AG04450 (cell line): ENCODE results near the gene AATK. TPM values are rescaled to one million over a fixed set of nuclear protein-coding genes. Genes with fewer than 3 reads are reported as not detected.
"Not testable (repeated sequence)": the region's sequence is repeated elsewhere in the genome, so short reads cannot be mapped to it uniquely, and the experiment has no call there.

ENCODE experiments used
- CTCF ChIA-PET: fragments of 300-600, 350-600 bp; formaldehyde crosslinking; extraction: SDS; loops from one replicate; lab custom pipeline; 2022; ENCODE audit warnings: antibody characterized with exemption, inconsistent platforms; lab: Charles Lee
- POLR2A ChIA-PET: fragments of 350-600 bp; formaldehyde crosslinking; extraction: SDS; loops from one replicate; lab custom pipeline; 2021; ENCODE audit warnings: antibody characterized with exemption, inconsistent platforms; lab: Yijun Ruan, JAX
- DNase-seq: peaks from one replicate; pipeline ENCODE4 v3.0.0-alpha.2; 2011; ENCODE audit warnings: low read depth, low spot score
- H3K27ac ChIP-seq: one replicate; pipeline ENCODE4 v1.5.1; 2012; ENCODE audit warnings: low read depth, low read length, control low read depth
- H3K27me3 ChIP-seq: one replicate; pipeline ENCODE4 v1.6.0; 2012; ENCODE audit warnings: low read length; ENCODE audit not compliant: control insufficient read depth, insufficient read depth
- H3K4me3 ChIP-seq: 2 replicates; pipeline ENCODE4 v1.5.1; 2011; ENCODE audit warnings: mild to moderate bottlenecking, low read depth, low read length, control low read depth
- H3K9me3 ChIP-seq: 2 replicates; pipeline ENCODE4 v1.5.1; 2012; ENCODE audit warnings: low read length; ENCODE audit not compliant: control insufficient read depth, insufficient read depth
- CTCF ChIP-seq: IDR thresholded peaks from 2 replicates; pipeline ENCODE4 v1.5.1; 2011; ENCODE audit warnings: low read depth, low read length, control low read depth, inconsistent platforms
- polyA plus RNA-seq: library from polyadenylated mRNA; depleted of rRNA; stranded (reverse); fragments of >200 nt; gene quantifications from 2 replicates; pipeline ENCODE4 v1.2.3, GENCODE V29; 2011

AATK gene
- polyA plus RNA-seq, 1 experiment = 0.16 TPM

- DNase-seq = no peak
- H3K27me3 ChIP-seq = peaks cover 13% of the 10 kb centered on the region
- H3K4me3 ChIP-seq = no peak overlapping the region
- ChIA-PET POLR2A (no interaction called here), CTCF (no interaction called here)
- no peak overlapping the region for H3K27ac ChIP-seq
- H3K9me3 ChIP-seq = no peaks in the 10 kb centered on the region; the same call in 1 of the 2 replicates
- no peak for TF ChIP-seq CTCF
These were observed 11.1 kb downstream of the AATK start for GRCh38 chr17:81154961-81155360.

DNA sequence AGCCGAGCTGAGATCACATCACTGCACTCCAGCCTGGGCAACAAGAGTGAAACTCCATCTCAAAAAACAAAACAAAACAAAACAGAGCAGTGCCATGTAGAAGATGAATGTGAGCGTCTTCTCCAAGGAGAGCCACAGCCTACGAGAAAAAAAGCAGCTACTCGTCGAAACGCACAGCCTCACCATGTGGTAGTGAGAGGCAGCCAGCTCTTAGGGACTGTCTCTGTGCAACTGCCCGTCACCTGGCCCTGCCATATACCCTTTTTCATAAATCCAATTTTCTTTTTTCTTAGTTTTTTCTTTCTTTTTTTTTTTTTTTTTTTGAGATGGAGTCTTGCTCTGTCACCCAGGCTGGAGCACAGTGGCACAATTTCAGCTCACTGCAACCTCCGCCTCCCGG lies 12.0 kb downstream of the AATK start:
- H3K9me3 ChIP-seq, H3K27ac ChIP-seq, DNase-seq, CTCF ChIA-PET, H3K4me3 ChIP-seq: not testable (repeated sequence)
- POLR2A ChIA-PET = interaction anchor here (0.6 kb wide), 1 partner anchor 19 kb away, joined by 4 read pairs; no protein-coding TSS in a partner anchor
- peaks cover 21% of the 10 kb centered on the region for H3K27me3 ChIP-seq

DNA sequence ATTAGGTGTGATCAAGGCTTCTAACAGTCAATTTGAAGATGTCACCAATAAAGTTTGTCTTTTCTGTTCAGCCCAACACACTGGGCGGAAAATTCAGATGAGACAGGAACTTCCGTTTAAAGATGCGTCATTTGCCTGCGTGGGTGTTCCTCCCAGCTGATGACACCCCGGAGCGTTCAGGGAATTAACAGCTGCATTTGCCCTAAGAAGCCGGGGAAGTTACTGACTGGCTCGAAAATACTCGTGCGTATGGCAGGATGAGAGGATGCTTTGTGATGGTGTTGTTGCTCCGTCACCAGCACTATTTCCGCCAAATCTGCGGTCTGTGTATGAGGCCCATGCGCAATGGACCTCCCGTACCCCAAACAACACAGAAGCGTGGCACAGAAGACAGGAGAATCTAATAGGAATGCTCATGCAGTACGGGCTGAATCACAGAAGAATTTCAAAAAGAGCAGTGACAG lies 12.6 kb downstream of the AATK start:
- Histone ChIP-seq H3K4me3 (no peak overlapping the region), H3K9me3 (no peaks in the 10 kb centered on the region; the same call in 1 of the 2 replicates), H3K27ac (no peak overlapping the region), H3K27me3 (peaks cover 19% of the 10 kb centered on the region)
- CTCF ChIA-PET = no interaction called here
- TF ChIP-seq CTCF = no peak
- POLR2A ChIA-PET = no interaction called here
- DNase-seq = no peak

- H3K27ac ChIP-seq = no peak overlapping the region
- no peak overlapping the region for H3K4me3 ChIP-seq
- H3K27me3 ChIP-seq = peaks cover 16% of the 10 kb centered on the region
- no peaks in the 10 kb centered on the region; the same call in 1 of the 2 replicates for H3K9me3 ChIP-seq
- ChIA-PET POLR2A (no interaction called here), CTCF (no interaction called here)
- no peak for DNase-seq
- no peak for TF ChIP-seq CTCF
These were observed 13.7 kb downstream of the AATK start for GRCh38 chr17:81152288-81152828.

GRCh38 chr17:81151278-81151677 lies 14.7 kb downstream of the AATK start:
- no peak for DNase-seq
- H3K27me3 ChIP-seq = peaks cover 14% of the 10 kb centered on the region
- ChIA-PET CTCF (no interaction called here), POLR2A (no interaction called here)
- H3K27ac ChIP-seq = no peak overlapping the region
- no peak for TF ChIP-seq CTCF
- no peaks in the 10 kb centered on the region; the same call in 1 of the 2 replicates for H3K9me3 ChIP-seq
- H3K4me3 ChIP-seq = no peak overlapping the region
